ENCODE measurements around the gene CRYGA.

Gene CRYGA

DNA sequence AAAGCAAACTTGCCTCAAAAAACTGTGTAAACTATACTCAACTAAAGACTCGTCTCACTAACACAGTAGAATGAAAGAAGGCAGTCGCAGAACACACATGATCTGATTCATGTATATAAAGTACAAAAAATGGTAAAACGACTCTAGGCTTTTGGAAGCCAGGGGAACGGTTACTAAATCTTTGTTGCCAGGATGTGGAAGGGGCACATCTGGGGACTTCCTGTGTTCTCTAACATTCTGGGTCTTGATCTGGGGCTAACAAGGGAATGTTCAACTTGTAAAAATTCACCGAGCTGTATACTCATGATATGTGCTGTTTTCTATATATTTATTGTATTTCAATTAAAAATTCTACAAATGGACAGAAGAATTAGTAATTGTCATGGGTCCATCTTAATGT lies 40.8 kb upstream of the CRYGA start:
- H3K9me3 ChIP-seq (ENCODE audit: insufficient read depth, low read depth, low read length), result peaks cover 2% of the 10 kb centered on the region
- H3K4me1 ChIP-seq (ENCODE audit: control insufficient read depth in 1 of 2, insufficient read depth in 2 of 2, low read length in 2 of 2), result no peaks in the 10 kb centered on the region
- no peaks in the 10 kb centered on the region for H3K36me3 ChIP-seq (ENCODE audit: control insufficient read depth in 1 of 2, insufficient read depth in 2 of 2, low read length in 2 of 2)
- no peak overlapping the region for H3K4me3 ChIP-seq (ENCODE audit: low read depth, low read length)
- no peak overlapping the region for H3K27ac ChIP-seq (ENCODE audit: low read depth, low read length)
- DNase-seq, result no peak
- no peak overlapping the region for H2AFZ ChIP-seq (ENCODE audit: insufficient read depth, low read length, poor library complexity)
- H3K4me2 ChIP-seq (ENCODE audit: low read length), result no peak overlapping the region
- H2AK5ac ChIP-seq (ENCODE audit: low read length), result no peak overlapping the region
- no peak overlapping the region for H2BK5ac ChIP-seq (ENCODE audit: low read depth, low read length, poor library complexity)
- no peak overlapping the region for H3K9ac ChIP-seq (ENCODE audit: low read length)
- H3K79me1 ChIP-seq (ENCODE audit: low read length), result no peaks in the 10 kb centered on the region
- no peak overlapping the region for H4K91ac ChIP-seq (ENCODE audit: low read depth, low read length)
- H3K79me2 ChIP-seq (ENCODE audit: control insufficient read depth, insufficient read depth, low read length, poor library complexity), result no peaks in the 10 kb centered on the region
- H3K4ac ChIP-seq (ENCODE audit: low read depth, low read length), result no peak overlapping the region
- no peak overlapping the region for H4K8ac ChIP-seq (ENCODE audit: low read depth, low read length)
- H2BK120ac ChIP-seq (ENCODE audit: insufficient read depth, low read length, poor library complexity), result no peak overlapping the region
- no CpG with 5 or more reads among the region's 5 CpGs for WGBS (ENCODE audit: extremely low coverage, insufficient coverage, insufficient read length)
- no peaks in the 10 kb centered on the region for H3K27me3 ChIP-seq (ENCODE audit: insufficient read depth, low read length)
- H3K14ac ChIP-seq (ENCODE audit: low read length), result no peak overlapping the region
- H3K23ac ChIP-seq (ENCODE audit: low read length), result no peak overlapping the region
- H3K18ac ChIP-seq (ENCODE audit: low read length), result no peak overlapping the region
- no peak overlapping the region for H2BK12ac ChIP-seq (ENCODE audit: low read length)
- H4K12ac ChIP-seq (ENCODE audit: low read depth, low read length), result no peak overlapping the region

GRCh38 chr2:208195531-208195930 lies 32.1 kb upstream of the CRYGA start:
- H3K4me1 ChIP-seq (ENCODE audit: control insufficient read depth in 1 of 2, insufficient read depth in 2 of 2, low read length in 2 of 2), result no peaks in the 10 kb centered on the region
- H2BK120ac ChIP-seq (ENCODE audit: insufficient read depth, low read length, poor library complexity), result no peak overlapping the region
- H3K4me2 ChIP-seq (ENCODE audit: low read length), result no peak overlapping the region
- no peak overlapping the region for H3K14ac ChIP-seq (ENCODE audit: low read length)
- no peak for DNase-seq
- H2BK5ac ChIP-seq (ENCODE audit: low read depth, low read length, poor library complexity), result no peak overlapping the region
- H3K18ac ChIP-seq (ENCODE audit: low read length), result no peak overlapping the region
- no peak overlapping the region for H3K9ac ChIP-seq (ENCODE audit: low read length)
- no peak overlapping the region for H2AK5ac ChIP-seq (ENCODE audit: low read length)
- H3K27ac ChIP-seq (ENCODE audit: low read depth, low read length), result no peak overlapping the region
- no peak overlapping the region for H3K23ac ChIP-seq (ENCODE audit: low read length)
- peaks cover 1% of the 10 kb centered on the region for H3K9me3 ChIP-seq (ENCODE audit: insufficient read depth, low read depth, low read length)
- H3K79me2 ChIP-seq (ENCODE audit: control insufficient read depth, insufficient read depth, low read length, poor library complexity), result no peaks in the 10 kb centered on the region
- H4K12ac ChIP-seq (ENCODE audit: low read depth, low read length), result no peak overlapping the region
- no peak overlapping the region for H2BK12ac ChIP-seq (ENCODE audit: low read length)
- H3K4me3 ChIP-seq (ENCODE audit: low read depth, low read length), result no peak overlapping the region
- no peaks in the 10 kb centered on the region for H3K79me1 ChIP-seq (ENCODE audit: low read length)
- H4K91ac ChIP-seq (ENCODE audit: low read depth, low read length), result no peak overlapping the region
- H3K4ac ChIP-seq (ENCODE audit: low read depth, low read length), result no peak overlapping the region
- WGBS (ENCODE audit: extremely low coverage, insufficient coverage, insufficient read length), result no CpG with 5 or more reads among the region's 3 CpGs
- no peak overlapping the region for H2AFZ ChIP-seq (ENCODE audit: insufficient read depth, low read length, poor library complexity)
- no peak overlapping the region for H4K8ac ChIP-seq (ENCODE audit: low read depth, low read length)
- H3K27me3 ChIP-seq (ENCODE audit: insufficient read depth, low read length), result no peaks in the 10 kb centered on the region
- no peaks in the 10 kb centered on the region for H3K36me3 ChIP-seq (ENCODE audit: control insufficient read depth in 1 of 2, insufficient read depth in 2 of 2, low read length in 2 of 2)

DNA sequence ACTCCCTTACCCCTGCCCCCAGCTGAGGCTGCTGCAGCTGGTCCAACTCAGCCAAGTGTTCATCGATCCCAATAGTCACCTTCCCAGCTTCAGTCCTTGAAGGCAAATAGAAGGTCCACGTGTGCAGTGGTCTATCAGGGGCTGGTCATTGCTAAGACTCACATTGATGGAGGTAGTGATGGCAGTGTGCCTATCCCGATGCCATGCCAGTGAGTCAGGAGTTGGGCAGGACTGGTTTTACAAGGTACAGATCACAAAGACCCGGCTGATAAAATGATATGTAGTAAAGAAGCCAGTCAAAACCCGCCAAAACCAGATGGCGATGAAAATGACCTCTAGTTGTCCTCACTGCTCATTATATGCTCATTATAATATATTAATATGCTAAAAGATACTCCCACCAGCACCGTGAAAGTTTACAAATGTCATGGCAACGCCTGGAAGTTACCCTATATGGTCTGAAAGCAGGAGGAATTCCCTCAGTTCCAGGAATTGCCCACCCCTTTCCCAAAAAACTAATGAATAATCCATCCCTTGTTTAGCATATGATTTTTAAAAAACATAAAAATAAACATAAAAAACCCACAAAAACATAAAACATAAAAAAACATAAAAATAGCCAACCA lies 29.3 kb upstream of the CRYGA start:
- WGBS (ENCODE audit: extremely low coverage, insufficient coverage, insufficient read length), result no CpG with 5 or more reads among the region's 8 CpGs

GRCh38 chr2:208189810-208190503 lies 26.6 kb upstream of the CRYGA start, which contains the start of gene C2orf80:
TSS of gene C2orf80 (minus strand) at chr2:208190030. CDS start at chr2:208186986, 3,044 bp downstream.
- Histone ChIP-seq H3K4me1 (ENCODE audit: control insufficient read depth in 1 of 2, insufficient read depth in 2 of 2, low read length in 2 of 2) (no peaks in the 10 kb centered on the region), H2AK5ac (ENCODE audit: low read length) (no peak within 1 kb of the TSS), H3K9me3 (ENCODE audit: insufficient read depth, low read depth, low read length) (peaks cover 1% of the 10 kb centered on the region), H3K27me3 (ENCODE audit: insufficient read depth, low read length) (no peaks in the 10 kb centered on the region), H3K18ac (ENCODE audit: low read length) (no peak within 1 kb of the TSS), H3K4ac (ENCODE audit: low read depth, low read length) (no peak within 1 kb of the TSS), H3K23ac (ENCODE audit: low read length) (no peak within 1 kb of the TSS), H2BK12ac (ENCODE audit: low read length) (no peak within 1 kb of the TSS), H3K14ac (ENCODE audit: low read length) (no peak within 1 kb of the TSS), H3K27ac (ENCODE audit: low read depth, low read length) (no peak within 1 kb of the TSS), H4K12ac (ENCODE audit: low read depth, low read length) (no peak within 1 kb of the TSS), H4K91ac (ENCODE audit: low read depth, low read length) (no peak within 1 kb of the TSS), H2BK5ac (ENCODE audit: low read depth, low read length, poor library complexity) (no peak within 1 kb of the TSS), H3K36me3 (ENCODE audit: control insufficient read depth in 1 of 2, insufficient read depth in 2 of 2, low read length in 2 of 2) (no peaks in the 10 kb centered on the region), H3K79me2 (ENCODE audit: control insufficient read depth, insufficient read depth, low read length, poor library complexity) (no peaks in the 10 kb centered on the region), H4K8ac (ENCODE audit: low read depth, low read length) (no peak within 1 kb of the TSS), H3K4me2 (ENCODE audit: low read length) (no peak within 1 kb of the TSS), H3K9ac (ENCODE audit: low read length) (no peak within 1 kb of the TSS), H2AFZ (ENCODE audit: insufficient read depth, low read length, poor library complexity) (no peak within 1 kb of the TSS), H2BK120ac (ENCODE audit: insufficient read depth, low read length, poor library complexity) (no peak within 1 kb of the TSS), H3K79me1 (ENCODE audit: low read length) (no peaks in the 10 kb centered on the region), H3K4me3 (ENCODE audit: low read depth, low read length) (no peak within 1 kb of the TSS)
- no CpG with 5 or more reads among the region's 10 CpGs for WGBS (ENCODE audit: extremely low coverage, insufficient coverage, insufficient read length)
- DNase-seq, result no peak

More for the DNA sequence above, 29.3 kb upstream of the CRYGA start:
- Histone ChIP-seq H3K9me3 (ENCODE audit: insufficient read depth, low read depth, low read length) (peaks cover 1% of the 10 kb centered on the region), H3K4me1 (ENCODE audit: control insufficient read depth in 1 of 2, insufficient read depth in 2 of 2, low read length in 2 of 2) (no peaks in the 10 kb centered on the region), H3K36me3 (ENCODE audit: control insufficient read depth in 1 of 2, insufficient read depth in 2 of 2, low read length in 2 of 2) (no peaks in the 10 kb centered on the region), H4K8ac (ENCODE audit: low read depth, low read length) (no peak overlapping the region), H3K4ac (ENCODE audit: low read depth, low read length) (no peak overlapping the region), H3K9ac (ENCODE audit: low read length) (no peak overlapping the region), H2BK120ac (ENCODE audit: insufficient read depth, low read length, poor library complexity) (no peak overlapping the region), H3K4me3 (ENCODE audit: low read depth, low read length) (peak overlapping the region; percentile 40), H2BK5ac (ENCODE audit: low read depth, low read length, poor library complexity) (no peak overlapping the region), H3K14ac (ENCODE audit: low read length) (no peak overlapping the region), H3K27me3 (ENCODE audit: insufficient read depth, low read length) (no peaks in the 10 kb centered on the region), H2AK5ac (ENCODE audit: low read length) (no peak overlapping the region), H3K23ac (ENCODE audit: low read length) (peak overlapping the region; percentile 61), H4K12ac (ENCODE audit: low read depth, low read length) (no peak overlapping the region), H2AFZ (ENCODE audit: insufficient read depth, low read length, poor library complexity) (no peak overlapping the region), H3K79me1 (ENCODE audit: low read length) (no peaks in the 10 kb centered on the region), H3K4me2 (ENCODE audit: low read length) (no peak overlapping the region), H3K27ac (ENCODE audit: low read depth, low read length) (no peak overlapping the region), H4K91ac (ENCODE audit: low read depth, low read length) (no peak overlapping the region), H2BK12ac (ENCODE audit: low read length) (no peak overlapping the region), H3K79me2 (ENCODE audit: control insufficient read depth, insufficient read depth, low read length, poor library complexity) (no peaks in the 10 kb centered on the region), H3K18ac (ENCODE audit: low read length) (no peak overlapping the region)
- no peak for DNase-seq
